Measurements from ENCODE around the gene NCOA6.

NCOA6 gene

GRCh38 chr20:34825530-34826362 is at the start of gene NCOA6:
NCOA6 (minus strand) TSS chr20:34825651; CDS start chr20:34782355, 43,296 bp downstream.
- DNase-seq, result peak; percentile 57

- peak; percentile 77 for DNase-seq
Measured at GRCh38 chr20:34874094-34874654, 48.7 kb upstream of the NCOA6 start.

- no peak for DNase-seq
Measured at GRCh38 chr20:34873583-34874093, 48.2 kb upstream of the NCOA6 start.

GRCh38 chr20:34872622-34873224 is 47.3 kb upstream of the NCOA6 start, which contains the start of gene GGT7:
GGT7 (minus strand) TSS chr20:34872856; CDS start chr20:34872815, 41 bp downstream.
- peak; percentile 45 for DNase-seq

GRCh38 chr20:34871966-34872621 is 46.6 kb upstream of the NCOA6 start:
- DNase-seq, result no peak

- DNase-seq, result no peak
Measured at GRCh38 chr20:34871320-34871926, 46.0 kb upstream of the NCOA6 start.

- DNase-seq, result no peak
Measured at GRCh38 chr20:34864216-34864615, 38.8 kb upstream of the NCOA6 start.

GRCh38 chr20:34863421-34863965 is 38.0 kb upstream of the NCOA6 start:
- DNase-seq, result no peak

- no peak for DNase-seq
Measured at GRCh38 chr20:34862724-34863123, 37.3 kb upstream of the NCOA6 start.

- DNase-seq, result peak; percentile 84
Measured at GRCh38 chr20:34861386-34862084, 36.1 kb upstream of the NCOA6 start.

GRCh38 chr20:34859826-34860545 is 34.5 kb upstream of the NCOA6 start:
- no peak for DNase-seq

GRCh38 chr20:34859367-34859766 is 33.9 kb upstream of the NCOA6 start:
- DNase-seq, result no peak

GRCh38 chr20:34852298-34852697 is 26.8 kb upstream of the NCOA6 start:
- no peak for DNase-seq

GRCh38 chr20:34850969-34851368 is 25.5 kb upstream of the NCOA6 start:
- no peak for DNase-seq

- DNase-seq, result no peak
Measured at GRCh38 chr20:34849778-34850177, 24.3 kb upstream of the NCOA6 start.

GRCh38 chr20:34848597-34848996 is 23.1 kb upstream of the NCOA6 start:
- no peak for DNase-seq

- DNase-seq, result no peak
Measured at GRCh38 chr20:34843421-34843820, 18.0 kb upstream of the NCOA6 start.

- no peak for DNase-seq
Measured at GRCh38 chr20:34842143-34842542, 16.7 kb upstream of the NCOA6 start.

- peak; percentile 38 for DNase-seq
Measured at GRCh38 chr20:34834459-34834893, 9.0 kb upstream of the NCOA6 start.

- no peak for DNase-seq
Measured at GRCh38 chr20:34831936-34832335, 6.5 kb upstream of the NCOA6 start.

GRCh38 chr20:34829191-34829590 is 3.7 kb upstream of the NCOA6 start:
- no peak for DNase-seq

All from DMS153 (cell line).